COR-L47 (cell line): ENCODE measurements around the gene PRR23C.
"Not testable (repeated sequence)": the region's sequence is repeated elsewhere in the genome, so short reads cannot be mapped to it uniquely, and the experiment has no call there.

Source experiments
- DNase-seq: peaks from one replicate; lab custom pipeline; 2025; lab: John Stamatoyannopoulos, UW

PRR23C gene

DNA sequence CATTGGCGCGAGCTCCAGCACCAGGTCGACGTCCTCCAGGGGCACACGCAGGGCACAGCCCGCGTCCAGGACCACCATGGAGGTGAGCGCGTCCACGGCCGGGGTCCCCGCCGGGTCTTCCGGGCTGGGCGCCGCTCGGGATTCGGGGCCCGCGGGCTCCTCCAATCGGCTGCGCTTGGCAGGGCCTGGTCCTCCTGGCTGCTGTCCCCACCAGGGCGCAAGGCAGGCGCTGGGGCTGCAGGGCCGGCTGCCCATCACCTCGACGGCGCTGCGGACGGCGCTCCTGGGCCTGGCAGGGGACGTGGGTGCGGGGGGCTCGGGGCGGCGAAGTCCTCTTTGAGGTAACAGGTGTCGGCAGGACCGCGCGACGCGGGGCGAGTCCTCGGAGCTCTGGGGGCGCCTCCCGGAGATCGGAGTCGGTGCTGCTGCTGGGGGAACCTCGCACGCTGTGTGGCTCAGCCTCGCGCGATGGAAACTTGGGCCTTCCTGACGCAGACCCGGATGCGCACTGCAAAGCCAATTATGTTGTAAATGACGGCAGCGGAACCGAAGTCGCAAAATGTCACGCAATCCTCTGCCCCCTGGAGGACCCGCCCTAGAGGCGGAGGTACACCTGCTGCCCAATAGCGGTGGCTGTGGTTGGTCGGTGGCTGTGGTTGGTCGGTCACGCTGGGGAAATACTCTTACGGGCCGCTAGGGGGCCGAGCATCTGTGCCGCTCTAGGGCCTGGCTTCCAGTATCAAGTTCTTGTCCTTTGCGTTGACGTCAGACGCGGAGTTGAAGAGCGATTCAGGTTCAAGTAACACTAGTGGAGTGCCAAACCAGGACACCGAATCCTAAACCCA is at the start of gene PRR23C:
TSS of gene PRR23C (minus strand) at position 527 of the 845 bp plus-strand sequence. CDS start at position 255, 272 bp downstream.
- DNase-seq = no peak

- no peak for DNase-seq
Observed at GRCh38 chr3:139093840-139094239, 49.1 kb upstream of the PRR23C start.

GRCh38 chr3:139088462-139089324 is 44.0 kb upstream of the PRR23C start:
- DNase-seq = no peak

- DNase-seq = no peak
Observed at GRCh38 chr3:139087621-139088020, 42.9 kb upstream of the PRR23C start.

DNA sequence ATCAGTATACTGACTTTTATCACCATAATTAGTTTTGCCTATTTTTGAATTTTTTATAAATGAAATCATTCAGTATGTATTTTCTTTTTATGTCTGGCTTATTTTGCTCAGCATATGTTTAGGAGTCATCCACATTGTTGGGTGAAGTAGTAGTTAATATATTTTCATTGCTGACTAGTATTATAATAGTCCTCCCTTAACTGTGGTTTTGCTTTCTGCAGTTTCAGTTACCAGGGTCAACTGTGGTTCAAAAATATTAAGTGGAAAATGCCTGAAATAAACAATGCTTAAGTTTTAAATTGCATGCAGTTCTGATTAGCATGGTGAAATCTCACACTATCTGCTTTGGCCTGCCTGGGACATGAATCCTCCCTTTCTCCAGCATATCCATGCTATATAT is 39.5 kb upstream of the PRR23C start:
- no peak for DNase-seq

- no peak for DNase-seq
Observed at GRCh38 chr3:139074565-139075115, 29.9 kb upstream of the PRR23C start.

GRCh38 chr3:139062918-139063317 is 18.2 kb upstream of the PRR23C start:
- no peak for DNase-seq

DNA sequence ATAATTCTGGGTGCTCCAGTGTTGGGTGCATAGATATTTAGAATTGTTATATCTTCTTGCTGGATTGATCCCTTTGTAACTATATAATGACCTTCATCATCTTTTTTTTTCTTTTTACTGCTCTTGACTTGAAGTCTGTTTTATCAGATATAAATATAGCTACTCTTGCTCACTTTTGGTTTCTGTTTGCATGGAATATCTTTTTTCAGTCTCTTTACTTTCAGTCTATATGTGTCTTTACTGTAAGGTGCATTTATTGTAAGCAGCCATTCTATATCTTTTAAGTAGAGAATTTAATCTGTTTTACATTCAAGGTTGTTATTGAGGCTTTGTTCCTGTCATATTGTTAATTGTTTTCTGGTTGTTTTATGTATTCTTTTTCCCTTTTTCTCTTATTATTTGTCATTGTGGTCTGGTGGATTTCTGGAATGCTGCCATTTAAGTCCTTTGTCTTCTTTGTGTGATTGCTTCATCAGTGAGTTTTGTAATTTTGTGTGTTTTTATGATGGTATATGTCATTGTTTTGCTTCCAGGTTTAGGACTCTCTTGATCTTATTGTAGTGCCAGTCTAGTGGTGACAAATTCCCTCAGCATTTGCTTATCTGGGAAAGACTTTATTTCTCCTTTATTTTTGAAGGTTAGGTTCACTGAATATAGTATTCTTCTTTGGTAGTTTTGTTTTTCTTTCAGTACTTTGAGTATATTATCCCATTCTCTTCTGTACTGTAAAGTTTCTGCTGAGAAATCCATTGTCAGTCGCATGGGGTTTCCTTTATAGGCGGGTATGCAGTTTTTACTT is 8.3 kb upstream of the PRR23C start:
- no peak for DNase-seq

DNA sequence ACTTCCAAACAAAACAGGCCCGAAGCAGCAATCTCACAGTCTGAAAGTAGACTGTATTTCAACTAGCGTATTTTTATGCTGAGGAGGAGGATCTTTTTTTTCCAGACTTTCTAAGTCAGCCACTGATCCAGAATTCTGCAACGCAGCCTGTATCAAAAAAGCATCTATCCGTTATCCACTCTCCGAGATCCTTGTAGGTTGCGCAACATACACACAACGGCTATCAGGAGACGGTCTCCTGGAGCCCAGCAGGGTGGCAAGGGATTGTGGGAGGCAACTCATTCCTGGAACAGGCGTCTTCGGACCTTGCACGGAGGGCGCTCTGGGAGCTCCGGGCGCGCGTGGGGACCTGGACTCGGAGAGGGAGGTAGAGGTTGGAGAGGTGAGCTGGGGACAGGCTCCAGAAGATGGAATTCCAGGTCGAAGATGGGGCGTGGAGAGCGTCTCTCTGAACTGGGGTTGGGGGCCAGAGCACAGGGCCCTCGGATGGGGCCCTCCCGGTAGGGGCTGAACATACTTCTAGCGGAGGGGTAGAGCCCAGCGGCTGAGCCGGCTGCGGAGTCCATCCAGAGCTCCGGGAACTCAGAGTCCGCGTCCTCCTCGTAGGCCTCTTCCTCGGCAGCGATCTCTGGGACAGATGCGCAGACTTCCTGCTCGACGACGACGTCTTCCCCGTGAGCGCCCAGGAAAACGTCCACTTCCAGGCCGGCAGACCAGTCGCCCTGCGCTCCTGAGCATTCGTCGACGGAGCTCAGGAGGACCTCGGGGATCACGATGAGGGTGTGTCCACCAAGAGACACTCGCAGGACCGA is 932 bp downstream of the PRR23C start:
- DNase-seq = no peak

DNA sequence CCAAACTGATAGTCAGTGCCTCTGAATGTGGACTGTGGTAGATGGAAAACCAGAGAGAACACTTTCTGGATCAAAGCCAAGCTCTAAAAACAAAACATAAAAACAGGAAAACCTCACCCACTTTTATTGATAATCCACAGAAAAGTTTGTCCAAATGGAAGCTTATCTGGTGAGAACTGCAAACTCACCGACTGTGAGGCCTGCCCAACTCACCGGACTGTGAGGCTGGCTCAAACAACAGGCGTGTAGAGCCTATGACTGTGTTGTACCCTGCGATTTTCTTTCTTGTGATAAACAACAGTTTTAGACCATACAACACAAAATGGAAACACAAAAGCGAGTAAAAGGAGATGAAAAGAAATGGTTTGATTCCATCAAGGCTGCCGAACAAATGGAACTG is 7.2 kb downstream of the PRR23C start:
- no peak for DNase-seq

DNA sequence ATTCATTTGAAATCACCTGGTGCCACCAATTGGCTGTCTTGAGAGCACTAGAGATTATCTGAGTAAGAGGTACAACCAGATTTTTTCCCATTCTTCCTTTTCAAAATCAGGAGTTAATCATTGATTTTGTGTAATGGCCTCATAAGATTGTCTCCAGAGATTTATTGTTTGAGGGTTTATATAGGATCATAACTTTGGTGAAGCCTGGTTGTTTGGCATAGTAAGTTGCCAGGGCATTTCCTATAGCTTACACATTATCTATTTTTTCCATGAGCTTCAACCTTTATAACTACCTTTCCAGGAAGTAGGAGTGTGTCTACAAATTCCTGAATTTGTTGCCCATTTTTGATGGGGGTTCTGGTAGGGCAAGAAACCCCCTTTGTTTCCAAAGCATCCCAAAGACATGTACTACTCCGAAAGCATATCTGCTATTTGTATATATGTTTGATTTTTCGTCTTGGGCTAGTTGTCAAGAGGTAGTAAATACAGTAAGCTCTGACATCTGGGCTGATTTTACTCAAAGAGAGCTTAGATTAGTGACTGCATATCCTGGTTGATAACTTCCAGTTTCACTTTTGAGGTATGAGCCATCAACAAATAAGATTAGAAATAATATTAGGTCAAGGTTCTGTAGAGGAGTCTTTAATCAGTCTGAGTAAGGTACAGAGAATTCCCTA is 12.2 kb downstream of the PRR23C start:
- no peak for DNase-seq

GRCh38 chr3:139030576-139030975 is 14.1 kb downstream of the PRR23C start:
- not testable (repeated sequence) for DNase-seq

GRCh38 chr3:139024968-139025367 is 19.7 kb downstream of the PRR23C start:
- no peak for DNase-seq

GRCh38 chr3:139020868-139021234 is 23.8 kb downstream of the PRR23C start, which contains the start of gene PRR23B:
PRR23B (minus strand) TSS chr3:139020926; CDS start chr3:139020661, 265 bp downstream.
- DNase-seq = no peak

DNA sequence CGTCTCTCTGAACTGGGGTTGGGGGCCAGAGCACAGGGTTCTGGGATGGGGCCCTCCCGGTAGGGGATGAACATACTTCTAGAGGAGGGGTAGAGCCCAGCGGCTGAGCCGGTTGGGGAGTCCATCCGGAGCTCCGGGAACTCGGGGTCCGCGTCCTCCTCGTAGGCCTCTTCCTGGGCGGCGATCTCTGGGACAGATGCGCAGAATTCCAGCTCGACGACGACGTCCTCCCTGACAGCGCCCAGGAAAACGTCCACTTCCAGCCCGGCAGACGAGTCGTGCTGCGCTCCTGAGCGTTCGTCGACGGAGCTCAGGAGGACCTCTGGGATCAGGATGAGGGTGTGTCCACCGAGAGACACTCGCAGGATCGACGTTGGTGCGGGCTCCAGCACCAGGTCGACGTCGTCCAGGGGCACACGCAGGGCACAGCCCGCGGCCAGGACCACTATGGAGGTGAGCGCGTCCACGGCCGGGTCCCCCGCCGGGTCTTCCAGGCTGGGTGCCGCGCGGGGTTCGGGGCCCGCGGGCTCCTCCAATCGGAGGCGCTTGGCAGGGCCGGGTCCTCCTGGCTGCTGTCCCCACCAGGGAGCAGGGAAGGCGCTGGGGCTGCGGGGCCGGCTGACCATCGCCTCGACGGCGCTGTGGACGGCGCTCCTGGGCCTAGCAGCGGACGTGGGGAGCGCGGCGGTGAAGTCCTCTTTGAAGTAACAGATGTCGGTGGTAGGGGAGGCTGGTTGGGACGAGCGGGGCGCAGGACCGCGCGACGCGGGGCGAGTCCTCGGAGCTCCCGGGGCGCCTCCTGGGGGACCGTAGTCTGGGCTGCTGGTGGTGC is 24.4 kb downstream of the PRR23C start:
- no peak for DNase-seq

GRCh38 chr3:139016430-139017048 is 28.2 kb downstream of the PRR23C start:
- DNase-seq = no peak

- DNase-seq = no peak
Observed at GRCh38 chr3:139006051-139006716, 38.5 kb downstream of the PRR23C start, which contains the start of gene PRR23A. PRR23A (minus strand) TSS chr3:139006268; CDS start chr3:139006268, 0 bp downstream.

DNA sequence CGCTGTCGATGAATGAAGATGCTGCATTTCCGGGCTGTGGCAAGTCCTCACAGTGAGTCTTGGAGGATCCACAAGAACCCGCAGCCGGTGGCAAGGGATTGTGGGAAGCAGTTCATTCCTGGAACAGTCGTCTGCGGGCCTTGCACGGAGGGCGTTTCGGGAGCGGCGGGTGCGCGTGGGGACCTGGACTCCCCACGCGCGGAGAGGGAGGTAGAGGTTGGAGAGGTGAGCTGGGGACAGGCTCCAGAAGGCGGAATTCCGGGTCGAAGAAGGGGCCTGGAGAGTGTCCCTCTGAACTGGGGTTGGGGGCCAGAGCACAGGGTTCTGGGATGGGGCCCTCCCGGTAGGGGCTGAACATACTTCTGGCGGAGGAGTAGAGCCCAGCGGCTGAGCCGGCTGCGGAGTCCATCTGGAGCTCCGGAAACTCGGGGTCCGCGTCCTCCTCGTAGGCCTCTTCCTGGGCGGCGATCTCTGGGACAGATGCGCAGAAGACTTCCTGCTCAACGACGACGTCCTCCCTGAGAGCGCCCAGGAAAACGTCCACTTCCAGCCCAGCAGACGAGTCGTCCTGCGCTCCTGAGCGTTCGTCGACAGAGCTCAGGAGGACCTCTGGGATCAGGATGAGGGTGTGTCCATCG is 39.2 kb downstream of the PRR23C start:
- no peak for DNase-seq
